SU-DHL-6 (cell line): ENCODE measurements around the gene ARL15.

ENCODE experiments used
- EZH2phosphoT487 ChIP-seq: fragments of 200-600 bp; sonication (generic), shearing (Covaris generic); conservative IDR thresholded peaks from 2 replicates; pipeline ENCODE4 v1.6.1; 2018; ENCODE audit warnings: mild to moderate bottlenecking, antibody characterized with exemption, low read length, moderate library complexity, mixed read lengths
- TF ChIP-seq, protein P1 (sequence below): fragments of 200-600 bp; sonication (generic); IDR thresholded peaks from one replicate; pipeline ENCODE4 v1.5.1; 2017; ENCODE audit warnings: antibody characterized with exemption, mild to moderate bottlenecking, low read length, moderate library complexity; ENCODE audit not compliant: insufficient read depth, poor library complexity, severe bottlenecking

GRCh38 chr5:54178207-54178606, 132.2 kb downstream of the ARL15 start:
- TF ChIP-seq, protein P1, sequence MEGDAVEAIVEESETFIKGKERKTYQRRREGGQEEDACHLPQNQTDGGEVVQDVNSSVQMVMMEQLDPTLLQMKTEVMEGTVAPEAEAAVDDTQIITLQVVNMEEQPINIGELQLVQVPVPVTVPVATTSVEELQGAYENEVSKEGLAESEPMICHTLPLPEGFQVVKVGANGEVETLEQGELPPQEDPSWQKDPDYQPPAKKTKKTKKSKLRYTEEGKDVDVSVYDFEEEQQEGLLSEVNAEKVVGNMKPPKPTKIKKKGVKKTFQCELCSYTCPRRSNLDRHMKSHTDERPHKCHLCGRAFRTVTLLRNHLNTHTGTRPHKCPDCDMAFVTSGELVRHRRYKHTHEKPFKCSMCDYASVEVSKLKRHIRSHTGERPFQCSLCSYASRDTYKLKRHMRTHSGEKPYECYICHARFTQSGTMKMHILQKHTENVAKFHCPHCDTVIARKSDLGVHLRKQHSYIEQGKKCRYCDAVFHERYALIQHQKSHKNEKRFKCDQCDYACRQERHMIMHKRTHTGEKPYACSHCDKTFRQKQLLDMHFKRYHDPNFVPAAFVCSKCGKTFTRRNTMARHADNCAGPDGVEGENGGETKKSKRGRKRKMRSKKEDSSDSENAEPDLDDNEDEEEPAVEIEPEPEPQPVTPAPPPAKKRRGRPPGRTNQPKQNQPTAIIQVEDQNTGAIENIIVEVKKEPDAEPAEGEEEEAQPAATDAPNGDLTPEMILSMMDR: no peak
- TF ChIP-seq EZH2phosphoT487: no peak
